Nephron (organoid): ENCODE results near the gene BRSK2.

Source experiments
- H3K27ac Mint-ChIP-seq, 3 experiments: 2 replicates each; pipeline ENCODE4 v1.8.0; 2020; ENCODE audit warnings: mixed read lengths in 3 of 3, mild to moderate bottlenecking in 2 of 3, moderate library complexity in 1 of 3
- H3K27me3 Mint-ChIP-seq: 2 replicates; pipeline ENCODE4 v1.8.0; 2021; ENCODE audit warnings: low read depth, mild to moderate bottlenecking, moderate library complexity, mixed read lengths
- H3K36me3 Mint-ChIP-seq: 2 replicates; pipeline ENCODE4 v1.8.0; 2020; ENCODE audit warnings: low read depth, mixed read lengths
- H3K4me1 Mint-ChIP-seq: 2 replicates; pipeline ENCODE4 v1.8.0; 2020; ENCODE audit warnings: mixed read lengths
- H3K4me3 Mint-ChIP-seq, 3 experiments: 2 replicates each; pipeline ENCODE4 v1.8.0; 2020; ENCODE audit warnings: mild to moderate bottlenecking in 3 of 3, mixed read lengths in 3 of 3, moderate library complexity in 2 of 3
- H3K9me3 Mint-ChIP-seq: 2 replicates; pipeline ENCODE4 v1.8.0; 2020; ENCODE audit warnings: mixed read lengths
- TF ChIP-seq, protein P1 (sequence below), 3 experiments: fragments of 200-600 bp; sonication (generic); IDR thresholded peaks; one replicate each; pipeline ENCODE4 v1.5.0; 2021; ENCODE audit warnings: antibody characterized with exemption in 3 of 3; ENCODE audit not compliant: unreplicated experiment in 3 of 3

The BRSK2 gene

DNA sequence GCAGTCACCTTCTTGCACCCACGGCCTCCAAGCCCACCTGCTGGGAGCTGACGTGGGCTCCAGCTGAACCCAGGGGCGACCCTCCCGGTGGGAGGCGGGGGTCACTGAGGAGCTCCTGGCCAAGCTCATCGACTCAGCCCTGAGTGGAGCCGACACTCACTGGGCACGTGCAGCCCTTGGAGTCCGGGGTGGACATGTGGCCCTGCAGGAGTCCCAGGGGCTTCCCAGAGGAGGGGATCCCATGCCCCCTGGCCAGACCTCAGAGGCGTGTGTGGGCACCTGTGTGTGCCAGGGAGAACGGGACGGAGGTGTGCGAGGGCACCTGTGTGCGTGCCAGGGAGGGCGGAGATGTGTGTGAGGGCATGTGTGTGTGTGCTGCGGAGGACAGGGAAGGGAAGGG lies 20.8 kb upstream of the BRSK2 start:
- Mint-ChIP-seq H3K36me3 (no peaks in the 10 kb centered on the region), H3K27me3 (peaks cover 6% of the 10 kb centered on the region), H3K9me3 (peaks cover 7% of the 10 kb centered on the region), H3K27ac (no peak overlapping the region), H3K4me3 (no peak overlapping the region), H3K4me1 (no peaks in the 10 kb centered on the region)
- TF ChIP-seq, protein P1, sequence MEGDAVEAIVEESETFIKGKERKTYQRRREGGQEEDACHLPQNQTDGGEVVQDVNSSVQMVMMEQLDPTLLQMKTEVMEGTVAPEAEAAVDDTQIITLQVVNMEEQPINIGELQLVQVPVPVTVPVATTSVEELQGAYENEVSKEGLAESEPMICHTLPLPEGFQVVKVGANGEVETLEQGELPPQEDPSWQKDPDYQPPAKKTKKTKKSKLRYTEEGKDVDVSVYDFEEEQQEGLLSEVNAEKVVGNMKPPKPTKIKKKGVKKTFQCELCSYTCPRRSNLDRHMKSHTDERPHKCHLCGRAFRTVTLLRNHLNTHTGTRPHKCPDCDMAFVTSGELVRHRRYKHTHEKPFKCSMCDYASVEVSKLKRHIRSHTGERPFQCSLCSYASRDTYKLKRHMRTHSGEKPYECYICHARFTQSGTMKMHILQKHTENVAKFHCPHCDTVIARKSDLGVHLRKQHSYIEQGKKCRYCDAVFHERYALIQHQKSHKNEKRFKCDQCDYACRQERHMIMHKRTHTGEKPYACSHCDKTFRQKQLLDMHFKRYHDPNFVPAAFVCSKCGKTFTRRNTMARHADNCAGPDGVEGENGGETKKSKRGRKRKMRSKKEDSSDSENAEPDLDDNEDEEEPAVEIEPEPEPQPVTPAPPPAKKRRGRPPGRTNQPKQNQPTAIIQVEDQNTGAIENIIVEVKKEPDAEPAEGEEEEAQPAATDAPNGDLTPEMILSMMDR (IDR thresholded peaks at IDR 0.05; ENCODE audit: unreplicated experiment in 3 of 3): no peak

GRCh38 chr11:1369371-1370005 lies 20.2 kb upstream of the BRSK2 start:
- TF ChIP-seq, protein P1 (IDR thresholded peaks at IDR 0.05; ENCODE audit: unreplicated experiment in 3 of 3): no peak
- H3K36me3 Mint-ChIP-seq: no peaks in the 10 kb centered on the region
- no peak overlapping the region for H3K27ac Mint-ChIP-seq
- peaks cover 6% of the 10 kb centered on the region for H3K27me3 Mint-ChIP-seq
- H3K4me1 Mint-ChIP-seq: no peaks in the 10 kb centered on the region
- no peak overlapping the region for H3K4me3 Mint-ChIP-seq
- peaks cover 7% of the 10 kb centered on the region for H3K9me3 Mint-ChIP-seq

GRCh38 chr11:1370186-1371025 lies 19.3 kb upstream of the BRSK2 start:
- Mint-ChIP-seq H3K27ac (no peak overlapping the region), H3K9me3 (peaks cover 6% of the 10 kb centered on the region), H3K36me3 (no peaks in the 10 kb centered on the region), H3K4me1 (no peaks in the 10 kb centered on the region), H3K27me3 (peaks cover 2% of the 10 kb centered on the region), H3K4me3 (no peak overlapping the region)
- TF ChIP-seq, protein P1 (IDR thresholded peaks at IDR 0.05; ENCODE audit: unreplicated experiment in 3 of 3): no peak

GRCh38 chr11:1371026-1371325 lies 18.8 kb upstream of the BRSK2 start:
- H3K4me3 Mint-ChIP-seq: no peak overlapping the region
- peaks cover 5% of the 10 kb centered on the region for H3K9me3 Mint-ChIP-seq
- H3K27me3 Mint-ChIP-seq: no peaks in the 10 kb centered on the region
- H3K27ac Mint-ChIP-seq: no peak overlapping the region
- H3K36me3 Mint-ChIP-seq: no peaks in the 10 kb centered on the region
- TF ChIP-seq, protein P1 (IDR thresholded peaks at IDR 0.05; ENCODE audit: unreplicated experiment in 3 of 3): no peak
- no peaks in the 10 kb centered on the region for H3K4me1 Mint-ChIP-seq

DNA sequence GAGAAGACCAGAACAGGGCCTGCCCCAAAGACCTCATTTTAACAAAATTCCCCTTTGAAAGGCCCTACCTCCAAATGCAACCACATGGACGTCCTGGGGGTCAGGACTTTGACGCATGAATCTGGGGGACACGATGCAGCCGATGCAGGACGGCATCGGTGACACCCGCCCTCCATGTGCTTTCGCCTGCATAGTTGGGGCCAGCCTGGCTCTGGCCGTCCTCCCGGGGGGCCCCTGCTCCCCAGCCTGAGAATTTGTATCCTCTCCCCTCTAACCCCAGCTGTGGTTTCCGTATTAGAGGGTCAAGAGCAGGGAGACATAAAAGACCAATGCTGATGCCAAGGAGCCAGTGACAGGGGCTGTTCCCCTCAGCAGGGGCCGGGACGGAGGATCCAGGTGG lies 18.4 kb upstream of the BRSK2 start:
- Mint-ChIP-seq H3K9me3 (peaks cover 5% of the 10 kb centered on the region), H3K27me3 (no peaks in the 10 kb centered on the region), H3K36me3 (no peaks in the 10 kb centered on the region), H3K4me1 (no peaks in the 10 kb centered on the region), H3K4me3 (no peak overlapping the region), H3K27ac (no peak overlapping the region)
- TF ChIP-seq, protein P1 (IDR thresholded peaks at IDR 0.05; ENCODE audit: unreplicated experiment in 3 of 3): no peak
